ENCODE results near the gene PDHA2.

The PDHA2 gene

DNA sequence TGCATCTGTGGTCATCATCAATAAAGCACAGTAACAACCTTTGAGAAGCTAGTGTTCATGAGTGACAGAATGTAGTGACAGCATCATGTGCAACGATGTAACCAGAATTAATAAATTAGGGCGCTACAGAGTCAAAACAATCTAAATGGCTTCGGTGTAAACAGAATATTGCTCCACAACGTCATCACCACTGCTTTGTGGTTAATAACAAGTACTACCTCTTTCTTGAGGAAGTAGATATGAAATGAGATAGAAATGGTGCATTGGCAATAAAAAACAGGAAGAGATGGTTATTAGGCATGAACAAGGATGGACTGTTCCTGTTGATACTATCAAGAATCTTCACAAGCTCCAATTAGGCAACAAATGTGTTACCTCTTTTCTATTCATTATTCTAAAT is 8.7 kb upstream of the PDHA2 start:
- H3K27ac ChIP-seq (ENCODE audit: low read depth, low read length, poor library complexity, severe bottlenecking): no peak overlapping the region
- H3K9me3 ChIP-seq (ENCODE audit: low read length): no peaks in the 10 kb centered on the region
- no peaks in the 10 kb centered on the region for H4K20me1 ChIP-seq (ENCODE audit: insufficient read depth, low read length)
- H3K27me3 ChIP-seq (ENCODE audit: insufficient read depth, low read length): no peaks in the 10 kb centered on the region
- H3K4me1 ChIP-seq (ENCODE audit: insufficient read depth, low read length, severe bottlenecking): no peaks in the 10 kb centered on the region
- no peak overlapping the region for H3K4me2 ChIP-seq (ENCODE audit: low read length)
- H3F3A ChIP-seq (ENCODE audit: insufficient read depth, low read length): no peaks in the 10 kb centered on the region
- no peak overlapping the region for H3K9ac ChIP-seq (ENCODE audit: low read length)
- TF ChIP-seq, protein P1, sequence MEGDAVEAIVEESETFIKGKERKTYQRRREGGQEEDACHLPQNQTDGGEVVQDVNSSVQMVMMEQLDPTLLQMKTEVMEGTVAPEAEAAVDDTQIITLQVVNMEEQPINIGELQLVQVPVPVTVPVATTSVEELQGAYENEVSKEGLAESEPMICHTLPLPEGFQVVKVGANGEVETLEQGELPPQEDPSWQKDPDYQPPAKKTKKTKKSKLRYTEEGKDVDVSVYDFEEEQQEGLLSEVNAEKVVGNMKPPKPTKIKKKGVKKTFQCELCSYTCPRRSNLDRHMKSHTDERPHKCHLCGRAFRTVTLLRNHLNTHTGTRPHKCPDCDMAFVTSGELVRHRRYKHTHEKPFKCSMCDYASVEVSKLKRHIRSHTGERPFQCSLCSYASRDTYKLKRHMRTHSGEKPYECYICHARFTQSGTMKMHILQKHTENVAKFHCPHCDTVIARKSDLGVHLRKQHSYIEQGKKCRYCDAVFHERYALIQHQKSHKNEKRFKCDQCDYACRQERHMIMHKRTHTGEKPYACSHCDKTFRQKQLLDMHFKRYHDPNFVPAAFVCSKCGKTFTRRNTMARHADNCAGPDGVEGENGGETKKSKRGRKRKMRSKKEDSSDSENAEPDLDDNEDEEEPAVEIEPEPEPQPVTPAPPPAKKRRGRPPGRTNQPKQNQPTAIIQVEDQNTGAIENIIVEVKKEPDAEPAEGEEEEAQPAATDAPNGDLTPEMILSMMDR (IDR thresholded peaks at IDR 0.05; ENCODE audit: low read length): no peak
- H3K9me2 ChIP-seq (ENCODE audit: low read depth, low read length): no peaks in the 10 kb centered on the region
- H2AFZ ChIP-seq (ENCODE audit: low read length): no peak overlapping the region
- H3K79me2 ChIP-seq (ENCODE audit: insufficient read depth, low read length): no peaks in the 10 kb centered on the region
- H3K36me3 ChIP-seq (ENCODE audit: insufficient read depth, low read length): no peaks in the 10 kb centered on the region
- no peak overlapping the region for H3K4me3 ChIP-seq (ENCODE audit: low read depth, low read length, poor library complexity, severe bottlenecking)

DNA sequence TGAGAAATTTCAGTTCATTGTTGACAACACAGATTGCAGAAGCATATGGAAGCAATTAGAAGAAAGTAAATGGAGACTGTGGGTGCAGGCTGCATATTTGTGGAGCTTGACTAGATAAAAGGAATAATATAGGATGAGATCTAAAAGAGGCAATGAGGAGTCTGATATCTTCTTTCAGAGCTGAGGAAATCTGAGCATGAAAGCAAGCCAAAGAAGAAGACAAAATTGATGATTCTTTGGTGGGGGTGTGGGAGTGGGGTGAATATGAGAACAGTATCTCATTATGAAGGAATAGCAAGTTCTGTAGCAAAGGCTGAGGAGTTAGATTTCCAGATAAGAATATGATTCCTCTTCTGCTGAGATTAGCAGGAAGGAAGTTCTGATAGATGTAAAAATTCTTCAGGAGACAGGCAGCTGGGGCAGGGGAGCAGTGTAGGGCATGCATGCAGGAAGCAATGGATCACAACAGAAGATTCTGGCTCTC is 6.1 kb upstream of the PDHA2 start:
- Histone ChIP-seq H3K27me3 (ENCODE audit: insufficient read depth, low read length) (no peaks in the 10 kb centered on the region), H3F3A (ENCODE audit: insufficient read depth, low read length) (no peaks in the 10 kb centered on the region), H3K9ac (ENCODE audit: low read length) (no peak overlapping the region), H3K9me3 (ENCODE audit: low read length) (no peaks in the 10 kb centered on the region), H3K4me3 (ENCODE audit: low read depth, low read length, poor library complexity, severe bottlenecking) (no peak overlapping the region), H3K79me2 (ENCODE audit: insufficient read depth, low read length) (no peaks in the 10 kb centered on the region), H4K20me1 (ENCODE audit: insufficient read depth, low read length) (no peaks in the 10 kb centered on the region), H3K36me3 (ENCODE audit: insufficient read depth, low read length) (no peaks in the 10 kb centered on the region), H3K27ac (ENCODE audit: low read depth, low read length, poor library complexity, severe bottlenecking) (no peak overlapping the region), H3K4me1 (ENCODE audit: insufficient read depth, low read length, severe bottlenecking) (no peaks in the 10 kb centered on the region), H2AFZ (ENCODE audit: low read length) (no peak overlapping the region), H3K9me2 (ENCODE audit: low read depth, low read length) (no peaks in the 10 kb centered on the region), H3K4me2 (ENCODE audit: low read length) (no peak overlapping the region)
- TF ChIP-seq EZH2 (IDR thresholded peaks at IDR 0.05; ENCODE audit: borderline replicate concordance, low read length): no peak
- TF ChIP-seq, protein P1 (IDR thresholded peaks at IDR 0.05; ENCODE audit: low read length): no peak

DNA sequence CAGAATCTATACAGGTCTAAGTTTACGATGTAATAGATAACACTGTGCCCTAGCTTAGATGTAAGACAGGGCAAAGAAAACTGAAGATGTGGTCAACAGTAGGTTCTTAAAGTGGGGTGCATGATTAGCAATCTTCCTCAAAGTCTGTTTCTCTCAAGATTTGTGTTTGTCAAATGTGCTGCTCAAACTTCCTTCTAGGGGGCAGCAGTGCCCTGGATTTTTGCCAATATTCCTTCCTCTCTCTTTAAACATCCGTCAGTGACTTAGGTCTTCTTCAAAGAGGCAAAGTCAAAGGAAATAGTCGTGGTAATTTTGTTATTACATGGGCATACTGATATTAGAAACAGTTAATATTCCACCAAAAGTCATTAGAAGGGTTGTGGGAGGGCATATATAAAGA is 4.2 kb upstream of the PDHA2 start:
- no peaks in the 10 kb centered on the region for H3F3A ChIP-seq (ENCODE audit: insufficient read depth, low read length)
- H3K27ac ChIP-seq (ENCODE audit: low read depth, low read length, poor library complexity, severe bottlenecking): no peak overlapping the region
- H4K20me1 ChIP-seq (ENCODE audit: insufficient read depth, low read length): no peaks in the 10 kb centered on the region
- H3K9me3 ChIP-seq (ENCODE audit: low read length): no peaks in the 10 kb centered on the region
- H3K4me3 ChIP-seq (ENCODE audit: low read depth, low read length, poor library complexity, severe bottlenecking): no peak overlapping the region
- no peak overlapping the region for H3K9ac ChIP-seq (ENCODE audit: low read length)
- H2AFZ ChIP-seq (ENCODE audit: low read length): no peak overlapping the region
- H3K4me1 ChIP-seq (ENCODE audit: insufficient read depth, low read length, severe bottlenecking): no peaks in the 10 kb centered on the region
- TF ChIP-seq, protein P1 (IDR thresholded peaks at IDR 0.05; ENCODE audit: low read length): peak; percentile 58
- no peak for TF ChIP-seq EZH2 (IDR thresholded peaks at IDR 0.05; ENCODE audit: borderline replicate concordance, low read length)
- H3K79me2 ChIP-seq (ENCODE audit: insufficient read depth, low read length): no peaks in the 10 kb centered on the region
- H3K4me2 ChIP-seq (ENCODE audit: low read length): no peak overlapping the region
- H3K9me2 ChIP-seq (ENCODE audit: low read depth, low read length): no peaks in the 10 kb centered on the region
- no peaks in the 10 kb centered on the region for H3K36me3 ChIP-seq (ENCODE audit: insufficient read depth, low read length)
- no peaks in the 10 kb centered on the region for H3K27me3 ChIP-seq (ENCODE audit: insufficient read depth, low read length)

Measured in OCI-LY1 (cell line).